Liver (tissue), 9 donors: ENCODE data around the gene PPARD. TPM values are rescaled to one million over a fixed set of nuclear protein-coding genes. Genes with fewer than 3 reads are reported as not detected.
"Not testable (repeated sequence)": the region's sequence is repeated elsewhere in the genome, so short reads cannot be mapped to it uniquely, and the experiment has no call there.

Experiments
- DNase-seq: peaks from one replicate; pipeline ENCODE4 v3.0.0-alpha.2; 2017; ENCODE audit warnings: low spot score
- H3K27ac ChIP-seq, 2 donors: one replicate each; pipeline ENCODE4 v1.7.0; 2013; ENCODE audit warnings: inconsistent platforms in 2 of 2, low read length in 2 of 2, control low read depth in 1 of 2, low read depth in 1 of 2, mild to moderate bottlenecking in 1 of 2
- H3K27me3 ChIP-seq, 4 donors: one replicate each; pipeline versions ENCODE4 v1.6.1 to v1.7.0; 2013; ENCODE audit warnings: low read length in 3 of 4, inconsistent platforms in 1 of 4, mild to moderate bottlenecking in 1 of 4, moderate library complexity in 1 of 4; ENCODE audit not compliant: control insufficient read depth in 4 of 4, insufficient read depth in 4 of 4
- H3K36me3 ChIP-seq, 4 donors: one replicate each; pipeline versions ENCODE4 v1.6.1 to v1.7.0; 2013; ENCODE audit warnings: low read length in 3 of 4, mild to moderate bottlenecking in 3 of 4, low read depth in 1 of 4, moderate library complexity in 1 of 4; ENCODE audit not compliant: control insufficient read depth in 4 of 4, insufficient read depth in 3 of 4
- H3K4me1 ChIP-seq, 4 donors: one replicate each; pipeline versions ENCODE4 v1.6.1 to v1.7.0; 2013; ENCODE audit warnings: low read length in 3 of 4, mild to moderate bottlenecking in 3 of 4, moderate library complexity in 1 of 4; ENCODE audit not compliant: control insufficient read depth in 4 of 4, insufficient read depth in 4 of 4
- H3K4me3 ChIP-seq, 3 donors: one replicate each; pipeline versions ENCODE4 v1.6.1 to v1.7.0; 2013; ENCODE audit warnings: low read length in 3 of 3, control low read depth in 1 of 3, low read depth in 1 of 3, mild to moderate bottlenecking in 1 of 3
- H3K9ac ChIP-seq, 2 donors: one replicate each; pipeline ENCODE4 v1.7.0; 2013; ENCODE audit warnings: low read length in 2 of 2, mild to moderate bottlenecking in 2 of 2, moderate library complexity in 2 of 2, control low read depth in 1 of 2, low read depth in 1 of 2
- H3K9me3 ChIP-seq, 4 donors: one replicate each; pipeline versions ENCODE4 v1.6.1 to v1.7.0; 2013; ENCODE audit warnings: low read length in 3 of 4; ENCODE audit not compliant: control insufficient read depth in 4 of 4
- CTCF ChIP-seq: fragments of 150-350 bp; IDR thresholded peaks from 2 replicates; pipeline ENCODE4 v1.5.1; 2017; ENCODE audit warnings: improper control_type of control experiment, low read depth, low read length; ENCODE audit not compliant: missing input control
- FOXA2 ChIP-seq: IDR thresholded peaks from 2 replicates; pipeline ENCODE4 v1.6.1; 2016; ENCODE audit warnings: antibody characterized with exemption
- HNF4A ChIP-seq, 2 donors: conservative IDR thresholded peaks; 2 replicates each; pipeline ENCODE4 v1.6.1; 2016; ENCODE audit warnings: antibody characterized with exemption in 2 of 2, mild to moderate bottlenecking in 2 of 2
- JUND ChIP-seq, 2 donors: IDR thresholded peaks; 2 replicates each; pipeline ENCODE4 v1.6.1; 2016; ENCODE audit warnings: antibody characterized with exemption in 2 of 2
- MAX ChIP-seq: IDR thresholded peaks from 2 replicates; pipeline ENCODE4 v1.6.1; 2016; ENCODE audit warnings: antibody characterized with exemption
- REST ChIP-seq: IDR thresholded peaks from 2 replicates; pipeline ENCODE4 v1.6.1; 2016; ENCODE audit warnings: antibody characterized with exemption, mild to moderate bottlenecking
- TAF1 ChIP-seq: conservative IDR thresholded peaks from 2 replicates; pipeline ENCODE4 v1.6.1; 2016; ENCODE audit warnings: antibody characterized with exemption, mild to moderate bottlenecking
- ZBTB33 ChIP-seq: IDR thresholded peaks from 2 replicates; pipeline ENCODE4 v1.6.1; 2016; ENCODE audit warnings: antibody characterized with exemption
- WGBS: extraction: QIAGEN DNeasy Blood & Tissue Kit; methylation state at CpG from one replicate; pipeline ENCODE4 v1.1.7; 2013; 5-methylcytosine and 5-hydroxymethylcytosine counted together
- polyA plus RNA-seq, 2 donors: library from polyadenylated mRNA; stranded (reverse) in 1 of 2; unstranded in 1 of 2; fragments of 200-250 nt in 1 of 2; fragments of >200 nt in 1 of 2; fragmentation: Nextera tagmentation in 1 of 2; extraction: Ambion mirVana in 1 of 2; gene quantifications; one replicate each; pipeline versions ENCODE4 v1.2.1 to v1.2.3, GENCODE V29; 2013 to 2015
- total RNA-seq, 2 donors: library from RNA; depleted of rRNA; stranded (reverse); fragments of >200 nt; gene quantifications; one replicate each; pipeline ENCODE4 v1.2.3, GENCODE V29; 2014
- TF ChIP-seq, protein P1 (sequence below): IDR thresholded peaks from 2 replicates; pipeline ENCODE4 v1.6.1; 2016; ENCODE audit warnings: antibody characterized with exemption
- donor health status: healthy.
- donor health status: healthy.
- donor health status: healthy.
- donor health status: healthy.
- donor health status: healthy.

The PPARD gene
- total and polyA plus RNA-seq, 4 donors: 2.1 to 7.8 (median 5.1) TPM

DNA sequence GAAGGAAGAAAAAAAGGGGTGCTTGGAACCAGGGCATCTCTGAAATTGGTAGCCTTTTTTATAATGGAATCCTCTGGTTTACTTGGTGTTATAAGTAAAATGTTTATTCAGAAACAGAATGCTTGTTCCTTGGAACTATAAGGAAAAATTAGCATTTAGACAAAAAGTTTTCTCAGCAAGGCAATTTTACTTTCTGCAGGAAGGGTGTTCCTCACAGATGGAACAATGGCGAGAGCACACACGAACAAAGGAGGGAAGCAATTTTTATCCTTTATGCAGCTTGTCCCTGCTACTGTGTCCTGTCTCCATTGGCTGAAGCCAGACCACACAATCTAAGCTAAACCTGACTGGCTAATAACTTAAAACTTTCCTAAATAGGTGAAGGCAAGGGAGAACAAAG lies 87.1 kb downstream of the PPARD start:
- no peak overlapping the region for H3K4me3 ChIP-seq
- H3K27me3 ChIP-seq: no peaks in the 10 kb centered on the region
- H3K4me1 ChIP-seq: peaks cover 5 to 22% (median 14%) of the 10 kb centered on the region in 4 donors
- H3K27ac ChIP-seq: no peak overlapping the region
- H3K9ac ChIP-seq: no peak overlapping the region
- no peak for DNase-seq
- H3K9me3 ChIP-seq: peaks cover 0 to 2% (median 0%) of the 10 kb centered on the region in 4 donors
- peaks cover 0 to 7% (median 4%) of the 10 kb centered on the region in 4 donors for H3K36me3 ChIP-seq
- WGBS: 96% methylated on average over 2 of the region's 2 CpGs
- TF ChIP-seq, protein P1, sequence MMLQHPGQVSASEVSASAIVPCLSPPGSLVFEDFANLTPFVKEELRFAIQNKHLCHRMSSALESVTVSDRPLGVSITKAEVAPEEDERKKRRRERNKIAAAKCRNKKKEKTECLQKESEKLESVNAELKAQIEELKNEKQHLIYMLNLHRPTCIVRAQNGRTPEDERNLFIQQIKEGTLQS: no peak
- no peak for TF ChIP-seq JUND (IDR thresholded peaks at IDR 0.05)

GRCh38 chr6:35432291-35432690 lies 89.9 kb downstream of the PPARD start:
- Histone ChIP-seq H3K27me3 (no peaks in the 10 kb centered on the region), H3K27ac (no peak overlapping the region), H3K9ac (no peak overlapping the region), H3K4me3 (no peak overlapping the region), H3K36me3 (no peaks in the 10 kb centered on the region), H3K9me3 (peaks cover 0 to 2% (median 0%) of the 10 kb centered on the region in 4 donors), H3K4me1 (peaks cover 9 to 29% (median 19%) of the 10 kb centered on the region in 4 donors)
- no peak for DNase-seq
- 60% methylated on average over 4 of the region's 4 CpGs for WGBS
- TF ChIP-seq REST (no peak), MAX (no peak), TAF1 (no peak), HNF4A (conservative IDR thresholded peaks at IDR 0.05) (peak in 1 of 2 donors; percentile 18), CTCF (no peak), FOXA2 (no peak), ZBTB33 (no peak)
- TF ChIP-seq, protein P1: no peak

DNA sequence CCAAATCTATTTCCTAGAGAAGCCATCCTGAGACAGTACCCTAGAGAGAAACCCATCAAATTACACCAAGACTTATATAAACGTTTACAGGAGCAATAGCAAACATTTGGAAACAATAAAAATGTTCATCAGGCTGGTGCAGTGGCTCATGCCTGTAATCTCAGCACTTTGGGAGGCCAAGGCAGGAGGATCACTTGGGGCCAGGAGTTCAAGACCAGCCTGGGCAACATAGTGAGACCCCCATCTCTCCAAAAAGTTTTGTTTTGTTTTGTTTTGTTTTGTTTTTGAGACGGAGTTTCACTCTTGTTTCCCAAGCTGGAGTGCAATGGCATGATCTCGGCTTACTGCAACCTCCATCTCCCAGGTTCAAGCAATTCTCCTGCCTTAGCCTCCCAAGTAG lies 90.3 kb downstream of the PPARD start:
- not testable (repeated sequence) for DNase-seq, H3K27me3 ChIP-seq, H3K4me3 ChIP-seq, H3K9ac ChIP-seq, H3K27ac ChIP-seq, H3K36me3 ChIP-seq, H3K9me3 ChIP-seq
- WGBS: 71% methylated on average over 3 of the region's 3 CpGs
- peaks cover 9 to 25% (median 18%) of the 10 kb centered on the region in 4 donors for H3K4me1 ChIP-seq
